A673 (cell line): ENCODE results near the gene HCAR3.

ENCODE experiments used
- CTCF ChIP-seq: fragments of 300-800, 200-600 bp; sonication (generic); conservative IDR thresholded peaks from 2 replicates; pipeline ENCODE4 v1.5.1; 2017; ENCODE audit warnings: low read depth, mild to moderate bottlenecking, antibody characterized with exemption, low read length, moderate library complexity, mixed read lengths
- EZH2 ChIP-seq: fragments of 200-600 bp; sonication (generic); IDR thresholded peaks from 2 replicates; pipeline ENCODE4 v1.6.1; 2017; ENCODE audit warnings: borderline replicate concordance, low read depth, mild to moderate bottlenecking, mixed read lengths, antibody characterized with exemption, low read length; ENCODE audit not compliant: poor library complexity, severe bottlenecking

GRCh38 chr12:122668268-122668667 is 48.3 kb downstream of the HCAR3 start:
- TF ChIP-seq CTCF (no peak), EZH2 (no peak)
